Mucosa of stomach (tissue), 1 donor: ENCODE measurements around the gene GLT8D2.
A peak's percentile ranks its signal among the peaks of the same experiment; 100 is the strongest.

Experiments
- H3K27me3 ChIP-seq: one replicate; pipeline ENCODE4 v1.7.0; 2013; ENCODE audit warnings: mild to moderate bottlenecking, low read length; ENCODE audit not compliant: control insufficient read depth, insufficient read depth
- H3K36me3 ChIP-seq: one replicate; pipeline ENCODE4 v1.7.0; 2013; ENCODE audit warnings: low read length; ENCODE audit not compliant: control insufficient read depth, insufficient read depth
- H3K4me1 ChIP-seq: one replicate; pipeline ENCODE4 v1.7.0; 2013; ENCODE audit warnings: mild to moderate bottlenecking, low read length; ENCODE audit not compliant: control insufficient read depth, insufficient read depth
- H3K4me3 ChIP-seq: one replicate; pipeline ENCODE4 v1.7.0; 2013; ENCODE audit warnings: low read length
- H3K9ac ChIP-seq: one replicate; pipeline ENCODE4 v1.7.0; 2013; ENCODE audit warnings: mild to moderate bottlenecking, low read length, moderate library complexity
- H3K9me3 ChIP-seq: one replicate; pipeline ENCODE4 v1.7.0; 2013; ENCODE audit warnings: mild to moderate bottlenecking, low read length, moderate library complexity; ENCODE audit not compliant: control insufficient read depth
- donor health status: Pancreatic carcinoma.

GLT8D2 gene, protein sequence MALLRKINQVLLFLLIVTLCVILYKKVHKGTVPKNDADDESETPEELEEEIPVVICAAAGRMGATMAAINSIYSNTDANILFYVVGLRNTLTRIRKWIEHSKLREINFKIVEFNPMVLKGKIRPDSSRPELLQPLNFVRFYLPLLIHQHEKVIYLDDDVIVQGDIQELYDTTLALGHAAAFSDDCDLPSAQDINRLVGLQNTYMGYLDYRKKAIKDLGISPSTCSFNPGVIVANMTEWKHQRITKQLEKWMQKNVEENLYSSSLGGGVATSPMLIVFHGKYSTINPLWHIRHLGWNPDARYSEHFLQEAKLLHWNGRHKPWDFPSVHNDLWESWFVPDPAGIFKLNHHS

DNA sequence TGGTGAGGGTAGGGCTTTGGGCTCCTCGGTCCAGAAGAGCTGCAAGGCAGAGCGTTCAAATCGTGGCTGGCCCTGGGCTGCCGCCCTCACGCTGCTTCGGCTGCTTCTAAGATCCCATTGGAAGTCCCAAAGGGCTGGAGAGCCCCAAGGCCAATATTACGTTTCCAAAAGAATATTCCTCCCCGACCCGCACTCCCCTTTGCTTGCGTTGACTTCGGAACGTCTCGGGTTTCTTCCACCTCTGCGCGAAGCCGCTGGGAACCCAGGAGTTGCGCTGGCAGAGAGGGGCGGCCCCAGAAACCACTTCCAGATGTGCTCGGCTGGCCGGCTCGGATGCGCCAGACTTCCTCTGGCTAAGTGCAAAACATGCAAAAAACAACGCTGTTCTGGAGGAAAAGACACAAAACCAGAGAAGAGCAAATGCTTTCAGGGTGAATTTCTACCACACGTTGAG is at the start of gene GLT8D2:
Gene GLT8D2, minus strand, starts transcription at position 285 of the 454 bp plus-strand sequence. CDS start 30,539 bp downstream, outside the sequence.
- Histone ChIP-seq H3K36me3 (no peaks in the 10 kb centered on the region), H3K9me3 (no peaks in the 10 kb centered on the region), H3K4me1 (no peaks in the 10 kb centered on the region), H3K27me3 (peaks cover 20% of the 10 kb centered on the region), H3K4me3 (no peak within 1 kb of the TSS), H3K9ac (peak within 1 kb of the TSS; percentile 45)

DNA sequence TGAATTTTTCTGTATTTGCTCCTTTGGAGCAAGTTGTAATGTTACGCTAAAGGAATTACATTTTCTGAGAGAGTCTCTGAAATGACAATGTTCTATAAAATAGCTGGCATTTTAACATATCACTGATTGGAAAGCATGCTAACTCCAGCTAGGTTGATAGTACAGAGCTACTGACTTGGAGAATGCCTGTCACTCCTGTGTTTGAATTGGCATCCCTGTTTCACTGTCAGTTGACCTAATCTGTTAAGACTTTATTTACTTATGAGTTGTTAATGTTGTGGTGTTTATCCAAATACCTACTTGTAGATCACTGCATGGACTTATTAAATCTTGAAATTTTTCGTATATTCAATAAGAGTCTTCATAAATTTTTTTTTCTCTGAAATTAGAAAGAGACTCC is 48.0 kb upstream of the GLT8D2 start:
- Histone ChIP-seq H3K4me3 (no peak overlapping the region), H3K36me3 (no peaks in the 10 kb centered on the region), H3K4me1 (no peaks in the 10 kb centered on the region), H3K27me3 (no peaks in the 10 kb centered on the region), H3K9me3 (no peaks in the 10 kb centered on the region), H3K9ac (no peak overlapping the region)

DNA sequence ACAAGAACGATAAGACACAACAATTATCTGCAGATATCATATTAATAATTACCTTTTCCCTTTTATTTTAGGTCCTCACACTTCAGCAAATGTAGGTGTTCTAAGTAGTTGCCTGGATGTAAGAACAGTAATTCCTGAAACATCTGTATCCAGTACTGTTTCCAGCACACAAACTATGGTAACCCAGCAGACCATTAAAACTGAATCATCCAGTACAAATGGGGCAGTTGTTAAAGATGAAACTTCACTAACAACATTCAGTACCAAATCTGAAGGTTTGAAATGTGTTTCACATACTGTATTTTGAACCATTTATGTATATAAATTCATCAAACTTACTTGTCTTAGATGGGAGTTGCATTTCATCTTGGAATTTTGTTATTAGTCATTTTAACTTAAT is 45.3 kb upstream of the GLT8D2 start:
- Histone ChIP-seq H3K36me3 (no peaks in the 10 kb centered on the region), H3K9me3 (no peaks in the 10 kb centered on the region), H3K4me3 (no peak overlapping the region), H3K9ac (no peak overlapping the region), H3K27me3 (no peaks in the 10 kb centered on the region), H3K4me1 (no peaks in the 10 kb centered on the region)

DNA sequence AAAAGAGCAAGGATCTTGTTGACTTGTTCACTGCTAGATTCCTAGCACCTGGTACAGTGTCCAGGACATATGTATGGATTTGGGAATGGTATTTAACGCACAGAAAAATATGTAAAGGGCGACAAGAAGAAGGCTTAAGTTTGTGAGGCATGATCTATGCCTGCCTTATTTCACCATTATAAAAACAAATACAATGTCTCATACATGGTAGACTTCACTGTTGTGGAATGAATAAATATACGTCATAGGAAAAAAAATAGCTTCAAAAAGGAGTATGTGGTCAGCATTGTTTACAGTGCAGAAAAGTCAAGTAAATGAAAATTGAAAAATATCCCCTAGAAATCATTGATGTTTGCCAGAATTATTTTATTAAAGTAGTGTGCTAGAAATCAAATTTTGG is 44.3 kb upstream of the GLT8D2 start:
- H3K9me3 ChIP-seq: no peaks in the 10 kb centered on the region
- no peaks in the 10 kb centered on the region for H3K36me3 ChIP-seq
- no peak overlapping the region for H3K9ac ChIP-seq
- no peaks in the 10 kb centered on the region for H3K27me3 ChIP-seq
- no peak overlapping the region for H3K4me3 ChIP-seq
- no peaks in the 10 kb centered on the region for H3K4me1 ChIP-seq

DNA sequence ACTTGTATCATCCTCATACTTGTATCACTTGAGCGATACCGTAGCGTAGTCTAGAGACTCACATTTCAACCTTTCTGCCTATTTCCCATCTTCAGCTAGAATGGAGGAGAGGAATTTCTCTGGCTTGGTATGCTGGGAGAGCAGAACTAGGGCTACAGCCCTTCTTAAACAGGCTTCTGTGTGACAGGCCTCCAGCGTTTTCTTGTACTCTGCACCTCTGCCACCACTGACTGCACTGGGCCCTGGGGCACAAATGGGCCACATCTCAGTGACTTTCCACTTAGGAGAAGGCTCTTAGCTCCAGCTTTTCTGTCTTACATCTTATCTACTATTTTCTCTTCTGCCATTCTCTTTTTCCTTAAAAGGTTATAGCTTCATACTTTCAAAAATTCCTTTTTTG is 41.1 kb upstream of the GLT8D2 start:
- Histone ChIP-seq H3K4me1 (no peaks in the 10 kb centered on the region), H3K4me3 (no peak overlapping the region), H3K36me3 (no peaks in the 10 kb centered on the region), H3K27me3 (no peaks in the 10 kb centered on the region), H3K9me3 (no peaks in the 10 kb centered on the region), H3K9ac (no peak overlapping the region)

DNA sequence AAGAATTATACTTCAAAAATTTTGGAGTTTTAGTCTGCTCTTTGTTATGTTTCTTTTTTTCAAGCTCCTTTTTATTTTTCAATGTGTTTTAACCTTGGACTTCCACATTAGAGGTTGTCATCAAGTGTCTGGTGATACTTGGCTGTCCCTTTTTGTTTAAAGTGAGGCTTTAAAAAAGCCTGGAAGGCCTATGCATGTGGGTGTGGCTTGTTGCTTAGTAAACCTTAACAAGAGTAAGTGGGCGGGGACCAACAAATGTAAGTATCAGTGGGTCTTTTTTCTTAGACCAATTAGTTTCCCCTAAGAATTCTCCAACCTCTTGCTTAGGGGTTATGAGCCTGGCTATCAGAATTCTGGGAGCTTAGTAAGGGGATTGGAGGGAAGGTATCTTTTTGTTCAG is 40.7 kb upstream of the GLT8D2 start:
- H3K9ac ChIP-seq: no peak overlapping the region
- H3K36me3 ChIP-seq: no peaks in the 10 kb centered on the region

DNA sequence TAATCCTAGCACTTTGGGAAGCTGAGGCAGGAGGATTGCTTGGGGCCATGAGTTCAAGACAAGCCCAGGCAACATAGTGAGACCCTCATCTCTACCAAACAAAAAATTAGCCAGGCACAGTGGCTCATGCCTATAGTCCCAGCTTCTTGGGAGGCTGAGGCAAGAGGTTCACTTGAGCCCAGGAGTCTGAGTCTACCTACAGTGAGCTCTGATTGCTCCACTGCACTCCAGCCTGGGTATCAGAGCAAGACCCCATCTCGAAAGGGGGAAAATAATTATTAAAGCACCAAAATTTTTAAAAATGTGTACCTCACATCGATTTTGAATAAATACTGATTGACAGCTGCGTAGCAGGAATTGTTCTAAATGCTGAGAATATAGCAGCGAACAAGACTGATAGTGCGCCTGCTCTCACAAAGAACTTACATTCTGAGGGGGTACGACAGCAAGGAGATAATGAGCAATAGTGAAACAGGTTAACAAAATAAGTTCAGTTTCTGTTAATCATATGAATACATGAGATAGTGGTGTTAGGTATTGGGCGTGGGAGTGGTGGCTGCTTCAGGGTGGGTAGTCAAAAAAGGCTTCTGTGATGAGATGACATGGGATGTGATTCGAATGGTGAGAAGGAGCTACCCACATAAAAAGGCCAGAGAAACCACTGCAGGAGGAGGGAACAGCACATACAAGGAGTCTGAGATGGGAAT is 33.9 kb upstream of the GLT8D2 start:
- H3K9ac ChIP-seq: no peak overlapping the region
- H3K4me3 ChIP-seq: no peak overlapping the region
- H3K36me3 ChIP-seq: peaks cover 5% of the 10 kb centered on the region
- no peaks in the 10 kb centered on the region for H3K9me3 ChIP-seq
- no peaks in the 10 kb centered on the region for H3K27me3 ChIP-seq
- no peaks in the 10 kb centered on the region for H3K4me1 ChIP-seq

More for the DNA sequence above, 40.7 kb upstream of the GLT8D2 start:
- no peaks in the 10 kb centered on the region for H3K9me3 ChIP-seq
- no peaks in the 10 kb centered on the region for H3K4me1 ChIP-seq
- no peak overlapping the region for H3K4me3 ChIP-seq
- H3K27me3 ChIP-seq: no peaks in the 10 kb centered on the region

DNA sequence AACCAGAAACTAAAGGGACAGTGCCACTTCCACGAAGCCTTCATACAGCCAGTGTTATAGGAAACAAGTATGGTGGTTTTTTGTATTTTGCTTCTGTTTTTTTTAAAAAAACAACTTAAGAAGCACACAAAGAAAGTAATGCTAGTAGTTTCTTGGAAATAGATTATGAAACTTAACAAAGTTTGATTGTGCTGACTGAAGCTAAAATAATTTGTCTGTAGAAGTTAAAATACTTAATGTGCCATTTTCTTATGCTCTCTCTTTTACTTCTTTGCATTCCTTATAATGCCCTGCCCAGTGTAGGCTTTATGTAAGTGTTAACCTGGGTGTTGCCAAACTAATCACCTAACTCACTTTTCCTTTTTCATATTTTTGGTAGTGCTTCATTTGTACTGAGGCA is 30.8 kb upstream of the GLT8D2 start:
- Histone ChIP-seq H3K36me3 (peaks cover 5% of the 10 kb centered on the region), H3K4me1 (no peaks in the 10 kb centered on the region), H3K9me3 (no peaks in the 10 kb centered on the region), H3K27me3 (no peaks in the 10 kb centered on the region), H3K4me3 (no peak overlapping the region), H3K9ac (no peak overlapping the region)

DNA sequence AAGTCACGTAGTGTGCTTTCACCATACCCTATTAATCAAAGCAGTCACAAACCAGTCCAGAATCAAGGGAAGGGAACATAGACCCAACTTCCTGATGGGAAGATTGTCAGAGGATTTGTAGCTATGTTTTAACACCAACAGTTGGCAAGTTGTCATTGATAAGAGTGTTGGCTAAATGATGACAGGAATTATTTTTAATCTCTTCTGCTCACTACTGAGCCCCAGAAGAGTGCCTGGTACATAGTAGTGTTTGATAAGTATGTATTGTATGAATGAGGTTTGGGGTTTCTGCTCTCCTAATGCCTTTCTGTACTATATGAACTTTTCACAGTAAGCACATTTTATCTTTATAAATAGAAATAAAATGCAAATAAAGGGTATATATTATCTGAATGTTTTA is 29.0 kb upstream of the GLT8D2 start:
- H3K27me3 ChIP-seq: no peaks in the 10 kb centered on the region
- no peak overlapping the region for H3K9ac ChIP-seq
- no peaks in the 10 kb centered on the region for H3K9me3 ChIP-seq
- H3K4me3 ChIP-seq: no peak overlapping the region
- peaks cover 5% of the 10 kb centered on the region for H3K36me3 ChIP-seq
- H3K4me1 ChIP-seq: no peaks in the 10 kb centered on the region

DNA sequence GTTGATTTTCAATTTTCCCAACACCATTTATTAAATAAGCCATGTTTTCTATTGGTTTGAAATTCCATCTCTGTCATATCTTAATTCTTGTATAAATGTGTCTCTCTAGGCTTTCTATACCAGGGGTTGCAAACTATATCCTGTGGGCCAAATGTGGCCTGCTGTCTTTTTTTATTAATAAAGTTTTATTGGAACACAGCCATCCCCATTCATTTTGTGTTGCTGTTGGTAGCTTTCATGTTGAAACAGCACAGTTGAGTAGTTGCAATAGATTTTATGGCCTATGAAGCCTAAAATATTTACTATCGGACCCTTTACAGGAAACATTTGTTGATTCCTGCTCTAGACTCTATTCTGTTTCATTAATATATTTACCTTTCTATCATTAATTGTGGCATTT is 23.7 kb upstream of the GLT8D2 start:
- no peaks in the 10 kb centered on the region for H3K9me3 ChIP-seq
- H3K4me1 ChIP-seq: peaks cover 7% of the 10 kb centered on the region
- no peaks in the 10 kb centered on the region for H3K27me3 ChIP-seq
- no peak overlapping the region for H3K4me3 ChIP-seq
- no peak overlapping the region for H3K9ac ChIP-seq
- H3K36me3 ChIP-seq: no peaks in the 10 kb centered on the region

DNA sequence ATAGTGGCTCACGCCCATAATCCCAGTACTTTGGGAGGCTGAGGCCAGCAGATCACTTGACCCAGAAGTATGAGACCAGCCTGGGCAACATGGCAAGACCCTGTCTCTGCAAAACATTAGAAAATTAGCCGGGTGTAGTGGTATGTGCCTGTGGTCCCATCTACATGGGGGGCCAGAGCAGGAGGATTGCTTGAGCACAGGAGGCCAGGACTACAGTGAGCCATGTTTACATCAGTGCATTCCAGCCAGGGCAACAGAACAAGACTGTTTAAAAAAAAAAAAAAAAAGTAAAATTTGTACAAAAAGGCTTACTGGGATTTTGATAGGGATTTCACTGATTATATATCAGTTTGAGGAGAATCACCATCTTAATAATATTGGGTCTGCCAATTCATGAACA is 22.1 kb upstream of the GLT8D2 start:
- H3K9me3 ChIP-seq: no peaks in the 10 kb centered on the region
- H3K9ac ChIP-seq: no peak overlapping the region
- H3K36me3 ChIP-seq: no peaks in the 10 kb centered on the region
- H3K4me1 ChIP-seq: peaks cover 8% of the 10 kb centered on the region
- H3K27me3 ChIP-seq: no peaks in the 10 kb centered on the region
- no peak overlapping the region for H3K4me3 ChIP-seq

DNA sequence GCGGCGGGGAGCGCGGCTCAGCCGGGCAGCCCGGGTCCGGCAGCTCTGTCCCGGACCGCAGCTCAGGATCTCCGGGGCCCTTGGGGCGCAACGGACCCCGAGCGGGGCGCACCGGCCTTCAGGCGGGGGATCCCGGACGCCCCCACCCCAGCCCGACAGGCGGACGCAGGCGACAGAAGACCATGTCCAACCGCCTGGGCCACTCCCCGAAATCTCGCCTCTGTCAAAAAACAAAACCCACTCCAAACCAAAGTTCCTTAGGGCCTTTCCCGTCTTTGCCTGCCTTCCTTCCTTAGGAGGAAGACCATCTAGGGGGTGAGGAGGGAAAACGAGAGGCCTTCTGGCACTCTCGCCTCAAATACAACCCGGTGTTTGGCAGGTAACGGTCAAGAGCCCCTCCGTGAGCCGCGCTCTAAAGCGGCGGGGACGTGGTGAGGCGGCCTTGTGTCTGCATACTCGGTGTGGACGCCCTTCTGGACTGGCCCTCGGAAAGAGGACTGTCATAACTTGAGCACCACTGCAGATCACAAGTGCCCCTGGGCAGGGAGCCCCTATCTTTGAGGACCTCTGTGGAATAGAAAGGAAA is 14.9 kb upstream of the GLT8D2 start:
- Histone ChIP-seq H3K4me1 (peaks cover 19% of the 10 kb centered on the region), H3K9ac (peak overlapping the region; percentile 87), H3K36me3 (no peaks in the 10 kb centered on the region), H3K4me3 (peak overlapping the region; percentile 72), H3K9me3 (no peaks in the 10 kb centered on the region), H3K27me3 (no peaks in the 10 kb centered on the region)
